Activated CD8-positive, alpha-beta T cell treated with anti-CD3 and anti-CD28 coated beads, Interleukin-2, amount 10 ng/mL, durations not matched to agents 7 days and 5 days (primary cell): ENCODE results near the gene ABHD5. TPM values are rescaled to one million over a fixed set of nuclear protein-coding genes. Genes with fewer than 3 reads are reported as not detected.
A peak's percentile ranks its signal among the peaks of the same experiment; 100 is the strongest.

Experiments
- ATAC-seq: fragments of 150-1000 bp; cut with Tn5 transposase; one replicate; pipeline ENCODE4 v1.10.0; 2021; ENCODE audit warnings: moderate library complexity
- CTCF ChIA-PET: fragments of 350-600 bp; sonication (Branson Sonifier 250); formaldehyde crosslinking; loops from one replicate; lab custom pipeline; 2021; ENCODE audit warnings: antibody characterized with exemption; lab: Charles Lee
- POLR2A ChIA-PET: fragments of 350-600 bp; sonication (Branson Sonifier 250); formaldehyde crosslinking; loops from one replicate; lab custom pipeline; 2021; ENCODE audit warnings: antibody characterized with exemption; lab: Charles Lee
- DNase-seq: peaks from one replicate; pipeline ENCODE4 v3.0.0-alpha.2; 2020
- H3K27ac Mint-ChIP-seq: one replicate; pipeline ENCODE4 v1.8.0; 2021; ENCODE audit warnings: mild to moderate bottlenecking, mixed read lengths
- H3K27me3 Mint-ChIP-seq: one replicate; pipeline ENCODE4 v1.8.0; 2021; ENCODE audit warnings: low read depth, mixed read lengths
- H3K36me3 Mint-ChIP-seq: one replicate; pipeline ENCODE4 v1.8.0; 2021; ENCODE audit warnings: low read depth, mixed read lengths
- H3K4me1 Mint-ChIP-seq: one replicate; pipeline ENCODE4 v1.8.0; 2021; ENCODE audit warnings: low read depth, mixed read lengths
- H3K4me3 Mint-ChIP-seq: one replicate; pipeline ENCODE4 v1.8.0; 2021; ENCODE audit warnings: mild to moderate bottlenecking, mixed read lengths
- H3K9me3 Mint-ChIP-seq: one replicate; pipeline ENCODE4 v1.8.0; 2022; ENCODE audit warnings: mixed read lengths; ENCODE audit not compliant: insufficient read depth
- total RNA-seq, 2 experiments: library from RNA; stranded (reverse); gene quantifications; one replicate each; pipeline ENCODE4 v1.2.3, GENCODE V29; 2021

ABHD5 gene
- total RNA-seq, 2 experiments from 2014 or later: 12.5 to 14.1 TPM

GRCh38 chr3:43764471-43764870, 73.7 kb downstream of the ABHD5 start:
- no peaks in the 10 kb centered on the region for H3K9me3 Mint-ChIP-seq
- DNase-seq (no peak), ATAC-seq (no peak)
- peaks cover 9% of the 10 kb centered on the region for H3K27me3 Mint-ChIP-seq
- no peak overlapping the region for H3K4me3 Mint-ChIP-seq
- no peaks in the 10 kb centered on the region for H3K36me3 Mint-ChIP-seq
- H3K27ac Mint-ChIP-seq: no peak overlapping the region
- peaks cover 10% of the 10 kb centered on the region for H3K4me1 Mint-ChIP-seq
- ChIA-PET POLR2A (interaction anchor here (0.9 kb wide), 1 partner anchor 172 kb away, joined by 3 read pairs; no protein-coding TSS in a partner anchor), CTCF (interaction anchor here (0.6 kb wide), 1 partner anchor 541 kb away, joined by 3 read pairs; no protein-coding TSS in a partner anchor)

GRCh38 chr3:43765521-43765971, 74.8 kb downstream of the ABHD5 start:
- H3K36me3 Mint-ChIP-seq: no peaks in the 10 kb centered on the region
- H3K27me3 Mint-ChIP-seq: peaks cover 9% of the 10 kb centered on the region
- H3K4me1 Mint-ChIP-seq: peaks cover 19% of the 10 kb centered on the region
- H3K27ac Mint-ChIP-seq: no peak overlapping the region
- CTCF ChIA-PET: interaction anchor here (1.1 to 1.5 kb wide), 2 partner anchors 433 to 435 kb away, joined by 3 read pairs; no protein-coding TSS in a partner anchor
- POLR2A ChIA-PET: interaction anchor here (0.6 to 0.9 kb wide), 2 partner anchors 10 to 173 kb away, joined by 3 read pairs; no protein-coding TSS in a partner anchor
- DNase-seq (no peak), ATAC-seq (no peak)
- no peak overlapping the region for H3K4me3 Mint-ChIP-seq
- no peaks in the 10 kb centered on the region for H3K9me3 Mint-ChIP-seq

GRCh38 chr3:43766672-43767465, 76.1 kb downstream of the ABHD5 start:
- peaks cover 20% of the 10 kb centered on the region for H3K4me1 Mint-ChIP-seq
- no peak overlapping the region for H3K27ac Mint-ChIP-seq
- H3K27me3 Mint-ChIP-seq: peaks cover 11% of the 10 kb centered on the region
- no peak overlapping the region for H3K4me3 Mint-ChIP-seq
- ATAC-seq (no peak), DNase-seq (no peak)
- H3K9me3 Mint-ChIP-seq: no peaks in the 10 kb centered on the region
- H3K36me3 Mint-ChIP-seq: no peaks in the 10 kb centered on the region
- CTCF ChIA-PET: interaction anchor here (1.2 to 1.5 kb wide), 2 partner anchors 432 to 434 kb away, joined by 3 read pairs; no protein-coding TSS in a partner anchor
- POLR2A ChIA-PET: no interaction called here

- H3K36me3 Mint-ChIP-seq: no peaks in the 10 kb centered on the region
- peaks cover 11% of the 10 kb centered on the region for H3K27me3 Mint-ChIP-seq
- ChIA-PET POLR2A (no interaction called here), CTCF (interaction anchor here (0.6 to 2.4 kb wide), 15 partner anchors 10 to 509 kb away, joined by 3 to 21 read pairs (median 4); no protein-coding TSS in a partner anchor)
- H3K27ac Mint-ChIP-seq: no peak overlapping the region
- DNase-seq: no peak
- no peaks in the 10 kb centered on the region for H3K9me3 Mint-ChIP-seq
- H3K4me3 Mint-ChIP-seq: no peak overlapping the region
- H3K4me1 Mint-ChIP-seq: peaks cover 20% of the 10 kb centered on the region
- no peak for ATAC-seq
Measured at GRCh38 chr3:43768381-43768973, 77.7 kb downstream of the ABHD5 start.

- no peak overlapping the region for H3K4me3 Mint-ChIP-seq
- ATAC-seq: peak; percentile 75
- no peak overlapping the region for H3K27ac Mint-ChIP-seq
- no peaks in the 10 kb centered on the region for H3K36me3 Mint-ChIP-seq
- peak; percentile 77 for DNase-seq
- H3K4me1 Mint-ChIP-seq: peaks cover 24% of the 10 kb centered on the region
- peaks cover 11% of the 10 kb centered on the region for H3K27me3 Mint-ChIP-seq
- ChIA-PET POLR2A (no interaction called here), CTCF (interaction anchor here (0.6 to 2.4 kb wide), 16 partner anchors 9 to 431 kb away, joined by 3 to 21 read pairs (median 4); no protein-coding TSS in a partner anchor)
- no peaks in the 10 kb centered on the region for H3K9me3 Mint-ChIP-seq
Measured at GRCh38 chr3:43769097-43769884, 78.6 kb downstream of the ABHD5 start.

GRCh38 chr3:43769885-43770425, 79.2 kb downstream of the ABHD5 start:
- Mint-ChIP-seq H3K4me1 (peaks cover 24% of the 10 kb centered on the region), H3K36me3 (no peaks in the 10 kb centered on the region), H3K27ac (no peak overlapping the region), H3K4me3 (no peak overlapping the region), H3K9me3 (no peaks in the 10 kb centered on the region), H3K27me3 (peaks cover 11% of the 10 kb centered on the region)
- ATAC-seq: peak; percentile 40
- CTCF ChIA-PET: interaction anchor here (1.0 to 2.4 kb wide), 7 partner anchors 10 to 431 kb away, joined by 3 to 21 read pairs (median 8); no protein-coding TSS in a partner anchor
- peak; percentile 30 for DNase-seq
- POLR2A ChIA-PET: no interaction called here

- POLR2A ChIA-PET: no interaction called here
Measured at GRCh38 chr3:43770426-43771103, 79.8 kb downstream of the ABHD5 start.

GRCh38 chr3:43771610-43772009, 80.9 kb downstream of the ABHD5 start:
- Mint-ChIP-seq H3K4me1 (peaks cover 24% of the 10 kb centered on the region), H3K27me3 (peaks cover 12% of the 10 kb centered on the region), H3K4me3 (no peak overlapping the region), H3K9me3 (no peaks in the 10 kb centered on the region), H3K27ac (no peak overlapping the region), H3K36me3 (no peaks in the 10 kb centered on the region)
- DNase-seq: no peak
- no peak for ATAC-seq
- POLR2A ChIA-PET: no interaction called here
- CTCF ChIA-PET: no interaction called here

More at GRCh38 chr3:43770426-43771103, 79.8 kb downstream of the ABHD5 start:
- ATAC-seq (peak; percentile 45), DNase-seq (no peak)
- peaks cover 11% of the 10 kb centered on the region for H3K27me3 Mint-ChIP-seq
- no peak overlapping the region for H3K4me3 Mint-ChIP-seq
- H3K36me3 Mint-ChIP-seq: no peaks in the 10 kb centered on the region
- no peaks in the 10 kb centered on the region for H3K9me3 Mint-ChIP-seq
- H3K4me1 Mint-ChIP-seq: peaks cover 24% of the 10 kb centered on the region
- CTCF ChIA-PET: no interaction called here
- no peak overlapping the region for H3K27ac Mint-ChIP-seq

GRCh38 chr3:43773273-43774094, 82.7 kb downstream of the ABHD5 start:
- peaks cover 24% of the 10 kb centered on the region for H3K4me1 Mint-ChIP-seq
- CTCF ChIA-PET: no interaction called here
- no peak overlapping the region for H3K4me3 Mint-ChIP-seq
- ATAC-seq: no peak
- POLR2A ChIA-PET: no interaction called here
- H3K36me3 Mint-ChIP-seq: no peaks in the 10 kb centered on the region
- no peaks in the 10 kb centered on the region for H3K9me3 Mint-ChIP-seq
- peaks cover 4% of the 10 kb centered on the region for H3K27me3 Mint-ChIP-seq
- no peak overlapping the region for H3K27ac Mint-ChIP-seq
- DNase-seq: peak; percentile 27

- no peak for ATAC-seq
- Mint-ChIP-seq H3K36me3 (no peaks in the 10 kb centered on the region), H3K27me3 (peaks cover 4% of the 10 kb centered on the region), H3K9me3 (no peaks in the 10 kb centered on the region), H3K27ac (no peak overlapping the region), H3K4me1 (peaks cover 16% of the 10 kb centered on the region), H3K4me3 (no peak overlapping the region)
- ChIA-PET CTCF (no interaction called here), POLR2A (interaction anchor here (0.9 kb wide), 1 partner anchor 9 kb away, joined by 3 read pairs; no protein-coding TSS in a partner anchor)
- no peak for DNase-seq
Measured at GRCh38 chr3:43774799-43775198, 84.1 kb downstream of the ABHD5 start.
